CD4-positive, alpha-beta T cell treated with Interleukin-15 for 4 hours (primary cell): Measurements from ENCODE around the gene DIAPH2.
"Not testable (repeated sequence)": the region's sequence is repeated elsewhere in the genome, so short reads cannot be mapped to it uniquely, and the experiment has no call there.

Experiments used
- DNase-seq: peaks from one replicate; pipeline ENCODE4 v3.0.0-alpha.2; 2020; ENCODE audit warnings: low spot score

The DIAPH2 gene

GRCh38 chrX:96833333-96833732 is 148.7 kb downstream of the DIAPH2 start:
- no peak for DNase-seq

DNA sequence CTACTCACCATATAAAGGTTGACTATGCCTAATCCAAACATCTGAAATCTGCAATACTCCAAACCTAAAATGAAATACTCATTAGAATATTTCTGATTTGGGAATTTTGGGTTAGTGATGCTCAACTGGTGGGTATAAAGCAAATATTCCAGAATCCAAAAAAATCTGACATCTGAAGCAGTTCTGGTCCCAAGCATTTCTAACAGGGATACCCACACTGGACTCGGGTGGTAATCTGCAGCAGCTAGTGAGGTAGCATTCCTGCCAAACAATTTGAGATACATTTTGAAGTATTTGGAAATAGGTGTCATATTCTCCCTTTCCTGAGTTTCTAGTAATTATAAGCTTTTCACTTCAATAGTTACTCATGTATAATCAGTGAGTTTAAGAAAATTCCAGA is 149.5 kb downstream of the DIAPH2 start:
- DNase-seq, result no peak

DNA sequence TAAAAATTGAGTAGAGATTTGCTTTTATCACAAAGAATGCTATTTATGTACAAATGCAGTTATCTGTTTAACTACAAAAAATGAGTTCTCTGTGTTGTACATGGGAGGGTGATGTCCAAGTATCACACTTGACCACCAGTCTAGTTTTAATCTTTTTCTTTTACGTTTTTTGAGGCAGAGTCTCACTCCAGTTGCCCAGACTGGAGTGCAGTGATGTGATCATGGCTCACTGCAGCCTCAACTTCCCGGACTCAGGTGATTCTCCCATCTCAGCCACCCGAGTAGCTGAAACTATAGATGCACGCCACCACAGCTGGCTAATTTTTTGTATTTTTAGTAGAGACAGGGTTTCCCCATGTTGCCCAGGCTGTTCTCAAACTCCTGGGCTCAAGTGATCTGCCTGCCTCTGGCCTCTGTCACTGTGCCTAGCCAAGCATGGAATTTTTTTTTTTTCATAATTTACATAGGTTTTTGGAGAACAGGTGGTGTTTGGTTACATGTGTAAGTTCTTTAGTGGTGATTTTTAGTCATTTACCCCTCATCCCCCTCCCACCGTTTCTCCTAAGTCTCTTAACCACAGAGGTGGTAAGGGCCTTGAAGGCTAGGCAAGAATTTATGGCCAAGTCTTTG is 151.1 kb downstream of the DIAPH2 start:
- no peak for DNase-seq

DNA sequence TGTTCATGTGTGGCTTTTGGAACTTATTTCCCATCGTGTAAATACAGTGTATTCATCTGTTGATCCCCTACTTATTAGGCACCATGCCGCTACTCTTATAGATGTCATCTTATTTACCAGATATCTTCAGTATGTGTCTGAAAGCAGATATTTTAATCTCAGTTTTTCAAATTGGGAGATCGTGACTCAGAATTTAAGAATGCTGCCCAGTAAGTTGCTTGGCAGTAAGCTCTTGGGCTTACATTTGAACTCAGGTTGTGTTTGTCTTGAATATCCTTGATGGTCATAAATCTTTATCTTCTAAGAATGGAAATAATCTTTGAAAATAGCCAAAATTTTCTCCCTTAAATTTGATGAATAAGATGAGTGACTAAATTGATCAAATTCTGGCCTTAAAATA is 153.2 kb downstream of the DIAPH2 start:
- no peak for DNase-seq

GRCh38 chrX:96838537-96838936 is 153.9 kb downstream of the DIAPH2 start:
- no peak for DNase-seq

DNA sequence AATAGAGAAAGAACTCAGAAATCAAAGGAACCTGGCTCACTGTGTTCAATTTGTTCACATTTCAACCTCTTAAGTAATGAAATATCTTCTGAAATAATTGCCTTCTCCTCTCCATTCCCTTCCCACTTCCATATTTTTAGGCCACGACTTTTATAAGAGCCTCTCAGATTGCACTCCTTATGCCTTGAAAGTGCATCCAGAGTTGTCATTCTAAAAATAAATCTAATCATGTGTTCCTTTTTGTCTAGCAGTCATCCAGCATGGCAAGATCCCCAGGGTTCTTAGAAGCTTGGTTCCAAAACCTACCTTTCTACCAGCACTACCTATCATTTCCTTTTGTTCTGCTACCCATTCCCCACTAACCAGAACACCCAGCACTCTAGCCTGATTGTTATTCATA is 156.7 kb downstream of the DIAPH2 start:
- no peak for DNase-seq

- not testable (repeated sequence) for DNase-seq
Measured at GRCh38 chrX:96841866-96842265, 157.2 kb downstream of the DIAPH2 start.

GRCh38 chrX:96843566-96843965 is 158.9 kb downstream of the DIAPH2 start:
- no peak for DNase-seq

DNA sequence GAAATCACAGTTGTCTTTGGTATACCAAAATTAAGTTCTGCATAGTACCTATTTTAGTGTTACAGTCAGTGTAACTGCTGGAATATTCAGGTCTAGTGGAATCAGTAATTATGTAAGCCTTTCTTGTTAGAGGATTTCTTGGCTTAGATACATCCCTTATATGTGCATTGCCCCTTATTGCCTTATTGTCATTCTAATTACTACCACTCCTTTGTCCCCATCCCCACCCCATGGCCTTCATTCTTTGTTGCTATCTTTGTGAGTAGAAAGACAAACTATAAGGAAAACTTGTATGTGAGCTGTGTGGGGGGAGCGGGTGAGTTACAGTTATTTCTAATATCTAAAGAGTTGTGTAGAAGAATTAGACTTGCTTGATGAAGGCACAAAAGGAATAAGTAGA is 162.2 kb downstream of the DIAPH2 start:
- DNase-seq, result no peak

GRCh38 chrX:96859422-96859821 is 174.8 kb downstream of the DIAPH2 start:
- not testable (repeated sequence) for DNase-seq

DNA sequence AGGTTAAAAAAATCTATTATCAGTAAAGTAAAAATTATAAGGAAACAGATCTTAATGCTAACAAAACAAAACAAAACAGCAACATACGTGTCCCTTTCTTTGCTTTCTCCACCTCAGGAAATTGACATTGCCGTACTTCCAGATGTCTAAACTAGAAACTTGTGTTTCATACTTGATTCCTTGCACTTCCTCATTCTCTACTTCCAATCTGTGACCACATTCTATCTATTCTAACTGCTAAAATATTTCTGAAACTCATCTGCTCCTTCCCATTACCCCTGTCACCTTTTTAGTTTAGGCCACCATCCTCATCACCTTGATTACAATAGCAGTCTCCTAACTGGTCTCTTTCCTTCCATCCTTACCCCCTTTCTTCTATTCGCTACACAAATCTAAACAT is 176.6 kb downstream of the DIAPH2 start:
- no peak for DNase-seq

DNA sequence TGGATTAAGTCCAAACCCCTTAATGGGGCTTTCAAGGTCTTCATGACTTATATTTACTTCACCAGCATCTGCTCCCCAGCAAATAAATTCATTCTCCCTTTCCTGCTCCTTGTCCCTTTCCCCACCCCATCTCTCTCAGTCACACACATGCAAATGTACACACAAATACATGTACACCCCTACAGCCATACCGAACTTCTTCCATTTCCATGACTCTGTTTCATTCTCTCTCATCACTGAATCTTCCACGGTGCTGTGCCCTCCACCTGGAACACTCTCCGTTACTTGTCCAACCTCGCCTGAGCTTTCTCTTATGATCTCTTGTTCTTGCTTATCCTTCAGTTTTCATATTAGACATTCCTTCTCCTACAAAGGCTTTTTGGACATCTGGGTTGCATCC is 177.0 kb downstream of the DIAPH2 start:
- DNase-seq, result no peak

DNA sequence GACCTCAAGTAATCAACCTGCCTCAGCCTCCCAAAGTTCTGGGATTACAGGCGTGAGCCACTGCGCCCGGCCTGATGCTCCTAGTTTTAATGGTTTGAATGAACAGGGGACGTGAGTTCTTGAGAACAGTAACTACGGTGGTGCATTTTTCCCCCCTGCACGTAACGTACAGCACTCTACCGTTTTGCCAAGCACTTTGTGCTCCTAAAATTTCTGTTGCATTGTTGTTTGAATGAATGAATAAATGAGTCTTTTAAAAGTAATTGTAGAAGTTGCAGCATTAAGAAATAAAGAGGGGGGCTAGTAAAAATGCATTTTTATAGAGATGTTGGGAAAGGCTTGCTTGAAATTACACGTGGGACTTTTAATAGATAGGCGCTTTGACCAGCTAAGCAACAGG is 199.0 kb downstream of the DIAPH2 start, which contains the start of gene RPA4:
RPA4 (plus strand) TSS at position 301 of the 400 bp plus-strand sequence. CDS start 403 bp downstream, outside the sequence.
- no peak for DNase-seq

DNA sequence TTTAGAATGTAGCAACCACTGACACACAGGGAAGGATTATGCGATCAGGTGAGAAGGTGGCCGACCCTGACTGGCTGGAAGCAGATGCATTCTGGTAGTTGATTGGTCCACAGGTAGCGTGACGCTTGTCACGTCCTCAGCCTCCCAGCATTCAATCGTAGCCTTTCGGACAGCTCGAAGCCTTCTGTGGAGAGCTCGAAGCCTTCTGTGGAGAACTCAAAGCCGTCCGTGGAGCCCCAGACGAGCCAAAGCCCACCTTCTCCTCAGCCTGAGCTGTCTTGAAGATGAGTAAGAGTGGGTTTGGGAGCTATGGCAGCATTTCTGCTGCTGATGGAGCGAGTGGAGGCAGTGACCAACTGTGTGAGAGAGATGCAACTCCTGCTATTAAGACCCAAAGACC is 199.4 kb downstream of the DIAPH2 start:
- DNase-seq, result no peak

DNA sequence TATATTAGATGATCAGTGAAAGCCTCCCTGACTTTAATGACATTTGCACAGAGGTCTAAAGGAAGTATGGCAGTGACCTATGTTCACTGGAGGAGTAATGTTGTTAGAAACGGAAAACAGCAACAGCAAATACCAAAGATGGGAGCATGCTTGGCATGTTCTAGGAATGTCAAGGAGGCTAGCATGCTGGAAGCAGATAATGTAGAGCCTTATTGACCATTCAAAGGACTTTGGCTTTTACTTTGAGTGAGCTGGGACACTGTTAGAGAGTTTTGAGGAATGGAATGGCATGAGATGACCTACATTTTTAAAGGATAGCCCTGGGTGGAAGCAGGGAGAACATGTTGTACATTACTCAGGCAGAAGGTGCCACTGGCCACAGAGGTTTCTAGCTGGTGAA is 205.1 kb downstream of the DIAPH2 start:
- DNase-seq, result no peak

DNA sequence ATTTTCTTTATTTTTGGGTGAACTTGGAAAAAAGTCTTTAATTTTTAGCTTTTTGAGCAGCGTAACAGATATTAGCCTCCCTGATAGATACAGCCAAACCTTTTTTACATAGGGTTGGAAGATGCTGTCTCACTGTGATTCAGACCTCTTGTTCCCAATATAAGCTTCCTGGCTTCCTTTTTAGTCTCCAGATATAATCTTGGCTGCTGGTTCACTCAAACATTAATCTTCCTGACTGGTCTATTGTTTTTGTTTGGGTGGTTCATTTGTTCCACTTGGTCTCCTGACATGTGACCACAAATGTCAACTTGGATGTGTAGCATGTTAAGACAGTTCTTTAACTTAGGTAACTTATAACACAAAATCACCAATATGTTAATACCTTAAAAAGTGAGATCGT is 222.1 kb downstream of the DIAPH2 start:
- no peak for DNase-seq

GRCh38 chrX:96907516-96908272 is 223.1 kb downstream of the DIAPH2 start:
- no peak for DNase-seq

- DNase-seq, result no peak
Measured at GRCh38 chrX:96909291-96909690, 224.6 kb downstream of the DIAPH2 start.

DNA sequence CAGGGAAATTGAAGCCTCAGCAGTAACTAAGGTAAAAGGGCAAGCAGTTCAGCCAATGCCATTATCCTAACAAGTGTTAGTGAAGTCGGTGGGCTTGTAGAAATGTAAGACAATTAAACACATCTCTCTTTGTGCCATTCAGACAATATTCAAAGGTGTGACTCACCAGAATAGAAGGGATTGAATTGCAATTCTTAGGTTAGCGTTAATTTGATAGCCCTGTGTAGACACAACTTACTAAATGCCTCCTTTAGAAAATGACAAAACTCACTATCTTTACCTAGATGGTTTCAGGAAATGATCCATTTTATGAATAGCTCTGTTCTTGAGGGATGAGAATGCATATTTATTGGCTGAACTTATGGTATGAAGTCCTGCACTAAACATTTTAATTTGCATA is 234.2 kb downstream of the DIAPH2 start:
- DNase-seq, result no peak

- DNase-seq, result no peak
Measured at GRCh38 chrX:96919672-96920071, 235.0 kb downstream of the DIAPH2 start.

- no peak for DNase-seq
Measured at GRCh38 chrX:96924581-96924980, 239.9 kb downstream of the DIAPH2 start.

- DNase-seq, result no peak
Measured at GRCh38 chrX:96929036-96929435, 244.4 kb downstream of the DIAPH2 start.

GRCh38 chrX:96957718-96958117 is 273.1 kb downstream of the DIAPH2 start:
- no peak for DNase-seq

- DNase-seq, result no peak
Measured at GRCh38 chrX:96971812-96972211, 287.2 kb downstream of the DIAPH2 start.
